DOHH2 (cell line): Measurements from ENCODE around the gene DUSP18.

Experiments
- H3F3A ChIP-seq: fragments of 200-600 bp; sonication (generic), shearing (Covaris generic); 2 replicates; pipeline ENCODE4 v1.6.0; 2016; ENCODE audit warnings: antibody characterized with exemption, mild to moderate bottlenecking; ENCODE audit not compliant: control insufficient read depth, insufficient read depth
- H3K27ac ChIP-seq: fragments of 200-600 bp; sonication (generic); 2 replicates; pipeline ENCODE4 v1.5.1; 2014; ENCODE audit warnings: low read depth, mild to moderate bottlenecking, low read length, moderate library complexity
- H3K27me3 ChIP-seq: fragments of 200-600 bp; sonication (generic); 2 replicates; pipeline ENCODE4 v1.6.1; 2014; ENCODE audit warnings: mild to moderate bottlenecking, low read length, mixed read lengths; ENCODE audit not compliant: control insufficient read depth
- H3K36me3 ChIP-seq: fragments of 200-600 bp; sonication (generic); 2 replicates; pipeline ENCODE4 v1.6.1; 2014; ENCODE audit warnings: mild to moderate bottlenecking, low read length, moderate library complexity, mixed read lengths; ENCODE audit not compliant: control insufficient read depth
- H3K4me1 ChIP-seq: fragments of 200-600 bp; sonication (generic); 2 replicates; pipeline ENCODE4 v1.6.1; 2014; ENCODE audit warnings: mild to moderate bottlenecking, low read length, mixed read lengths; ENCODE audit not compliant: control insufficient read depth
- H3K4me2 ChIP-seq: fragments of 200-600 bp; sonication (generic); 2 replicates; pipeline ENCODE4 v1.6.0; 2014; ENCODE audit warnings: mild to moderate bottlenecking, low read length, moderate library complexity
- H3K4me3 ChIP-seq: fragments of 200-600 bp; sonication (generic); 2 replicates; pipeline ENCODE4 v1.5.1; 2014; ENCODE audit warnings: mild to moderate bottlenecking, low read length, mixed read lengths
- H3K79me2 ChIP-seq: fragments of 200-600 bp; sonication (generic); 2 replicates; pipeline ENCODE4 v1.6.1; 2014; ENCODE audit warnings: mild to moderate bottlenecking, low read length, mixed read lengths; ENCODE audit not compliant: control insufficient read depth
- H3K9me2 ChIP-seq: fragments of 200-600 bp; sonication (generic); replicated peaks from 2 replicates; pipeline ENCODE4 v1.6.1; 2014; ENCODE audit warnings: mild to moderate bottlenecking, low read length, mixed read lengths; ENCODE audit not compliant: control insufficient read depth
- H3K9me3 ChIP-seq: fragments of 200-600 bp; sonication (generic); 2 replicates; pipeline ENCODE4 v1.6.1; 2014; ENCODE audit warnings: antibody characterized with exemption, low read length, mixed read lengths; ENCODE audit not compliant: control insufficient read depth, insufficient read depth
- H4K20me1 ChIP-seq: fragments of 200-600 bp; sonication (generic); 2 replicates; pipeline ENCODE4 v1.6.0; 2014; ENCODE audit warnings: low read depth, mild to moderate bottlenecking, antibody characterized with exemption, low read length, moderate library complexity; ENCODE audit not compliant: control insufficient read depth, insufficient read depth
- EZH2phosphoT487 ChIP-seq: fragments of 200-600 bp; sonication (generic); IDR thresholded peaks from 2 replicates; pipeline ENCODE4 v1.6.1; 2017; ENCODE audit warnings: borderline replicate concordance, mild to moderate bottlenecking, antibody characterized with exemption, low read length, moderate library complexity, mixed read lengths
- TF ChIP-seq, protein P1 (sequence below): fragments of 200-600 bp; sonication (generic); IDR thresholded peaks from one replicate; pipeline ENCODE4 v1.5.1; 2014; ENCODE audit warnings: antibody characterized with exemption, mild to moderate bottlenecking, low read depth, low read length; ENCODE audit not compliant: poor library complexity, severe bottlenecking

DUSP18 gene

DNA sequence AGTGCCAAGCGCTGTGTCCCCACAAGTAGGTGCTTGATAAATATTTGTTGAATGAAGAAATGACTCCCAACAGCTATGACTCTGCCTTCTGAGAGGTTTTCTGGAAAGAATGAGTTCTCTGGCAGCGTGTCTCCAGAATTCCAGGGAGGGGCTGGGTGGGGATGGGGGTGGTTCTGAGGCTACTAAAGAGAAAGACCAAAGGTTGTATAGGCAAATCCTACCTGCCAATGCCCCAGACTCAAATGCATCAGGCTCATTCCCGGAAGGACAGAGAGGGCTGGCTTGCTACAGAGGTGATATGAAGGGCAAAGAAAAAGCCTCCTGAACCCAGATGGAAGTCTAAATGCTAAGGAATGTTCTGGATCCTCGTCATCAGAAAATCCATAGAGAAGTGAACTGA, 1.9 kb downstream of the DUSP18 start:
- Histone ChIP-seq H3K4me2 (no peak overlapping the region), H3K27me3 (peaks cover 19% of the 10 kb centered on the region), H3K4me1 (peaks cover 13% of the 10 kb centered on the region), H3K79me2 (no peaks in the 10 kb centered on the region), H3K27ac (no peak overlapping the region), H3K9me3 (no peaks in the 10 kb centered on the region), H3F3A (no peaks in the 10 kb centered on the region), H4K20me1 (no peaks in the 10 kb centered on the region), H3K36me3 (no peaks in the 10 kb centered on the region), H3K4me3 (no peak overlapping the region), H3K9me2 (no peaks in the 10 kb centered on the region)
- TF ChIP-seq, protein P1, sequence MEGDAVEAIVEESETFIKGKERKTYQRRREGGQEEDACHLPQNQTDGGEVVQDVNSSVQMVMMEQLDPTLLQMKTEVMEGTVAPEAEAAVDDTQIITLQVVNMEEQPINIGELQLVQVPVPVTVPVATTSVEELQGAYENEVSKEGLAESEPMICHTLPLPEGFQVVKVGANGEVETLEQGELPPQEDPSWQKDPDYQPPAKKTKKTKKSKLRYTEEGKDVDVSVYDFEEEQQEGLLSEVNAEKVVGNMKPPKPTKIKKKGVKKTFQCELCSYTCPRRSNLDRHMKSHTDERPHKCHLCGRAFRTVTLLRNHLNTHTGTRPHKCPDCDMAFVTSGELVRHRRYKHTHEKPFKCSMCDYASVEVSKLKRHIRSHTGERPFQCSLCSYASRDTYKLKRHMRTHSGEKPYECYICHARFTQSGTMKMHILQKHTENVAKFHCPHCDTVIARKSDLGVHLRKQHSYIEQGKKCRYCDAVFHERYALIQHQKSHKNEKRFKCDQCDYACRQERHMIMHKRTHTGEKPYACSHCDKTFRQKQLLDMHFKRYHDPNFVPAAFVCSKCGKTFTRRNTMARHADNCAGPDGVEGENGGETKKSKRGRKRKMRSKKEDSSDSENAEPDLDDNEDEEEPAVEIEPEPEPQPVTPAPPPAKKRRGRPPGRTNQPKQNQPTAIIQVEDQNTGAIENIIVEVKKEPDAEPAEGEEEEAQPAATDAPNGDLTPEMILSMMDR, result no peak
- TF ChIP-seq EZH2phosphoT487, result no peak

DNA sequence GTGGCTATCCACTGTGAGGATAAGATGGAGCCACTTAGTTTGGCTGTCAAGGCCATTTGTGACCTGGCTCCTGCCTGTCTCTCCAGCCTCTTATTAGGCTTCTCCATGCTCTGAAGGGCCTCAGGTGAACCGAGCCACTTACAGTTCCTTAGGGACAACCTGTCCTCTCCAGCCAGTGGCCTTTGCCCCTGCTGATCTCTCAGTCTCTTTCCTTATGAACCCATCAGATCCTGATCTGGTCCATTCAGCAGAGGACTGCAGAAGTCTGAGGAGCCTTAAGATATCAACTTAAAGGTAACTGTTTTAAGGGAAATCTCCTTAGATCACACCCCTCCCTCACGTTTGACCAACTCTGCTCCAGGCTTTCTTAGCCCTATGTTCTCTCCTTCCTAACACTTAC, 2.4 kb downstream of the DUSP18 start:
- no peaks in the 10 kb centered on the region for H3K79me2 ChIP-seq
- peaks cover 16% of the 10 kb centered on the region for H3K27me3 ChIP-seq
- no peak overlapping the region for H3K4me3 ChIP-seq
- H3K36me3 ChIP-seq, result no peaks in the 10 kb centered on the region
- peaks cover 13% of the 10 kb centered on the region for H3K4me1 ChIP-seq
- no peak overlapping the region for H3K4me2 ChIP-seq
- no peaks in the 10 kb centered on the region for H3K9me3 ChIP-seq
- TF ChIP-seq EZH2phosphoT487, result no peak
- TF ChIP-seq, protein P1, result no peak
- no peaks in the 10 kb centered on the region for H4K20me1 ChIP-seq
- no peak overlapping the region for H3K27ac ChIP-seq
- no peaks in the 10 kb centered on the region for H3K9me2 ChIP-seq
- no peaks in the 10 kb centered on the region for H3F3A ChIP-seq

DNA sequence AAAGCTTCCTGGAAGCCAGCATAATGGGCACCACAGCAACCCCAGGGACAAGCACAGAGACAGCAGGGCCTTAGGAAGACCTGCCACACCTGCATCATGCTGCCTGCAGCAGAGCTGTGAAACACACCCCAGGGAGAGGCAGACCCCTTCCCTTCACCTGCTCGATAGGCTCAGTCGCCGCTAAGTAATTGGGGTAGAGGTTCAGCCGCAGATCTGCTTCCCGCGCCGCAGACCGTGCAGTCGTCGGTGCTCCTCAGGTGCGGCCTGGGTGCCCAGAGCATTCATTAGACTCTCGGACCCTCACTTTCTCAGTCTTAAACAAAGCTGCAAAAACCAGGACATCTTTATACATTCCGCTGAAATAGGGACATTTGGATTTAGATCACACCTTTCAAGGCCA, 2.9 kb downstream of the DUSP18 start:
- H4K20me1 ChIP-seq, result no peaks in the 10 kb centered on the region
- peaks cover 15% of the 10 kb centered on the region for H3K27me3 ChIP-seq
- H3K9me2 ChIP-seq, result no peaks in the 10 kb centered on the region
- H3K79me2 ChIP-seq, result no peaks in the 10 kb centered on the region
- H3K4me2 ChIP-seq, result no peak overlapping the region
- no peak overlapping the region for H3K4me3 ChIP-seq
- H3K36me3 ChIP-seq, result no peaks in the 10 kb centered on the region
- H3K4me1 ChIP-seq, result peaks cover 13% of the 10 kb centered on the region
- no peak for TF ChIP-seq EZH2phosphoT487
- TF ChIP-seq, protein P1, result no peak
- H3F3A ChIP-seq, result no peaks in the 10 kb centered on the region
- no peak overlapping the region for H3K27ac ChIP-seq
- H3K9me3 ChIP-seq, result no peaks in the 10 kb centered on the region

DNA sequence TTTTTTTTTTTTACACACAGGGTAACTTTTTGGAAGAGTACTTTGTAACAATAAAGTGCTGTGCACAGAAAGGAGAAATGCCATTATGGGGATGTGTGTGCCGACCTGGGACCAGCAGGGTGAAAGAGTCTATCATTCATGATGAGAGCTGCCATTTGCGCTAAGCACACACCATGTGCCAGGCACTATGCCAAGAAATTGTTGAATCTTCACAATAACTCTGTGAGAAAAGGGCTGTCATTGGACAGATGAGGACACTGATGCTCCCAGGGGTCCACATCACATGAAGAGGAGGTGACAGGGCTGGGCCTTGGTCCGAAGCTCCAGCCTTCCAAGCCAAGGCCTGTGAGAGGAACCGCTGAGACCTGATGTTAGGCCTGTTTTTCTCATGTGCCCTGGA, 5.6 kb downstream of the DUSP18 start:
- H3K79me2 ChIP-seq, result no peaks in the 10 kb centered on the region
- no peak overlapping the region for H3K27ac ChIP-seq
- H3F3A ChIP-seq, result no peaks in the 10 kb centered on the region
- H4K20me1 ChIP-seq, result no peaks in the 10 kb centered on the region
- H3K27me3 ChIP-seq, result no peaks in the 10 kb centered on the region
- no peak overlapping the region for H3K4me2 ChIP-seq
- H3K9me3 ChIP-seq, result no peaks in the 10 kb centered on the region
- H3K9me2 ChIP-seq, result no peaks in the 10 kb centered on the region
- TF ChIP-seq EZH2phosphoT487, result no peak
- TF ChIP-seq, protein P1, result no peak
- H3K36me3 ChIP-seq, result no peaks in the 10 kb centered on the region
- no peak overlapping the region for H3K4me3 ChIP-seq
- H3K4me1 ChIP-seq, result peaks cover 7% of the 10 kb centered on the region
